Neural cell (in vitro differentiated cells): ENCODE measurements around the gene KCNJ12.
"Not testable (repeated sequence)": the region's sequence is repeated elsewhere in the genome, so short reads cannot be mapped to it uniquely, and the experiment has no call there.

Experiments
- EP300 ChIP-seq: fragments of 450-650 bp; conservative IDR thresholded peaks from 2 replicates; pipeline ENCODE4 v1.6.1; 2014; ENCODE audit warnings: antibody characterized with exemption, mild to moderate bottlenecking, moderate library complexity; ENCODE audit not compliant: poor library complexity, severe bottlenecking
- MXI1 ChIP-seq: fragments of 450-650 bp; conservative IDR thresholded peaks from 2 replicates; pipeline ENCODE4 v1.6.1; 2014; ENCODE audit warnings: antibody characterized with exemption, mild to moderate bottlenecking; ENCODE audit not compliant: poor library complexity, severe bottlenecking
- RAD21 ChIP-seq: fragments of 450-650 bp; conservative IDR thresholded peaks from 2 replicates; pipeline ENCODE4 v1.6.1; 2014; ENCODE audit warnings: antibody characterized with exemption, mild to moderate bottlenecking, moderate library complexity
- SMC3 ChIP-seq: fragments of 450-650 bp; conservative IDR thresholded peaks from 2 replicates; pipeline ENCODE4 v1.6.1; 2014; ENCODE audit warnings: antibody characterized with exemption, mild to moderate bottlenecking, moderate library complexity; ENCODE audit not compliant: poor library complexity
- TF ChIP-seq, protein P1 (sequence below): fragments of 450-650 bp; IDR thresholded peaks from 2 replicates; pipeline ENCODE4 v1.5.1; 2014; ENCODE audit warnings: antibody characterized with exemption, mild to moderate bottlenecking, moderate library complexity; ENCODE audit not compliant: poor library complexity, severe bottlenecking

DNA sequence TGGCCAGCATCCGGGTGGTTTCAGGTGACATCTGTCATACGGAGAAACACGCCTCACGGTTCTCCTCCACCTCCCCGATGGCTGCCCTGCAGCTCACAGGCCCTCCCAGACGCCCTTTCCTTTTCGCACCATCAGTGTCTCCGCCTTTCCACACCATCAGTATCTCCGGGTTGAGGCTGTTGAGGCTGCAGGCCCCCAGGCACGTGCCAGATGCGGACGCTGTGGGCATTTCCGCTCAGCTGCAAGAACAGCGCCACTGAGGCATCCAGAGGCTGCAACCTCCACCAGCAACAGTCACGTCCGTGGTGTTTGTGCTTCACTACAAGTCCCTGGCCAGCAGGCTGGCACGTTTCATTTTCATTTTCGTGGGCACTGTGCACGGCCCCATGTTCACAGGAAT, 25.7 kb upstream of the KCNJ12 start:
- TF ChIP-seq, protein P1, sequence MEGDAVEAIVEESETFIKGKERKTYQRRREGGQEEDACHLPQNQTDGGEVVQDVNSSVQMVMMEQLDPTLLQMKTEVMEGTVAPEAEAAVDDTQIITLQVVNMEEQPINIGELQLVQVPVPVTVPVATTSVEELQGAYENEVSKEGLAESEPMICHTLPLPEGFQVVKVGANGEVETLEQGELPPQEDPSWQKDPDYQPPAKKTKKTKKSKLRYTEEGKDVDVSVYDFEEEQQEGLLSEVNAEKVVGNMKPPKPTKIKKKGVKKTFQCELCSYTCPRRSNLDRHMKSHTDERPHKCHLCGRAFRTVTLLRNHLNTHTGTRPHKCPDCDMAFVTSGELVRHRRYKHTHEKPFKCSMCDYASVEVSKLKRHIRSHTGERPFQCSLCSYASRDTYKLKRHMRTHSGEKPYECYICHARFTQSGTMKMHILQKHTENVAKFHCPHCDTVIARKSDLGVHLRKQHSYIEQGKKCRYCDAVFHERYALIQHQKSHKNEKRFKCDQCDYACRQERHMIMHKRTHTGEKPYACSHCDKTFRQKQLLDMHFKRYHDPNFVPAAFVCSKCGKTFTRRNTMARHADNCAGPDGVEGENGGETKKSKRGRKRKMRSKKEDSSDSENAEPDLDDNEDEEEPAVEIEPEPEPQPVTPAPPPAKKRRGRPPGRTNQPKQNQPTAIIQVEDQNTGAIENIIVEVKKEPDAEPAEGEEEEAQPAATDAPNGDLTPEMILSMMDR = not testable (repeated sequence)
- TF ChIP-seq SMC3, MXI1, RAD21, EP300: not testable (repeated sequence)
